Neutrophil (primary cell): Measurements from ENCODE around the gene NOC4L.
"Not testable (repeated sequence)": the region's sequence is repeated elsewhere in the genome, so short reads cannot be mapped to it uniquely, and the experiment has no call there.

Experiments used
- H3K27ac ChIP-seq: fragments of 200-600 bp; sonication (generic); 2 replicates; pipeline ENCODE4 v1.5.1; 2016; ENCODE audit warnings: mild to moderate bottlenecking, moderate library complexity
- H3K27me3 ChIP-seq: fragments of 200-600 bp; sonication (generic); 2 replicates; pipeline ENCODE4 v1.6.0; 2016; ENCODE audit warnings: mild to moderate bottlenecking
- H3K36me3 ChIP-seq: fragments of 200-600 bp; sonication (generic); 2 replicates; pipeline ENCODE4 v1.5.1; 2017
- H3K4me1 ChIP-seq, 2 experiments: fragments of 200-600 bp in 1 of 2; sonication (generic) in 1 of 2; 1 replicate in 1 of 2; 2 replicates in 1 of 2; pipeline versions ENCODE4 v1.5.1 to v1.6.1; 2013 to 2016; ENCODE audit warnings: low read depth in 1 of 2, low read length in 1 of 2, mild to moderate bottlenecking in 1 of 2, moderate library complexity in 1 of 2; ENCODE audit not compliant: control insufficient read depth in 1 of 2, insufficient read depth in 1 of 2
- H3K4me3 ChIP-seq, 2 experiments: fragments of 200-600 bp in 1 of 2; sonication (generic) in 1 of 2; 1 replicate in 1 of 2; 2 replicates in 1 of 2; pipeline ENCODE4 v1.5.1; 2013 to 2016; ENCODE audit warnings: low read depth in 1 of 2, low read length in 1 of 2, mild to moderate bottlenecking in 1 of 2, moderate library complexity in 1 of 2
- H3K9me3 ChIP-seq: fragments of 200-600 bp; sonication (generic); 2 replicates; pipeline ENCODE4 v1.5.1; 2016
- CTCF ChIP-seq: fragments of 200-600 bp; sonication (generic); IDR thresholded peaks from 2 replicates; pipeline ENCODE4 v1.5.1; 2016; ENCODE audit warnings: antibody characterized with exemption

The NOC4L gene

GRCh38 chr12:132194556-132194955 lies 50.3 kb downstream of the NOC4L start:
- peaks cover 31% of the 10 kb centered on the region for H3K27me3 ChIP-seq
- peaks cover 6% of the 10 kb centered on the region in 2 experiments for H3K4me1 ChIP-seq
- H3K27ac ChIP-seq, result no peak overlapping the region
- TF ChIP-seq CTCF, result no peak
- peaks cover 15% of the 10 kb centered on the region for H3K9me3 ChIP-seq
- H3K4me3 ChIP-seq, result no peak overlapping the region
- no peaks in the 10 kb centered on the region for H3K36me3 ChIP-seq

DNA sequence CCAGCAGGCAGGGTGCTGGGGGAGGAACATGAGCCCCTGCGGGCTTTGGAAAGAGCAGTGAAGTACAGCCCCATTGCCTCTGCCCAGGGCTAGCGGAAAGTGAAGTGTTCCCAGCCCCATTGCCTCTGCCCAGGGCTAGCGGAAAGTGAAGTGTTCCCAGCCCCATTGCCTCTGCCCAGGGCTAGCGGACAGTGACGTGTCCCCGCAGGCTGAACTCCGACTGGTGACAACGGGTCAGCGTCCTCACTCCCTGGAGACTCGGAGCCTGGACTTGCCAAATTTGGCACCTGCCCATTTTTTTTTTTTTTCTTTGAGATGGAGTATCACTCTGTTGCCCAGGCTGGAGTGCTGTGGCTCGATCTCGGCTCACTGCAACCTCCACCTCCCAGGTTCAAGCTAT lies 51.0 kb downstream of the NOC4L start:
- not testable (repeated sequence) for H3K27ac ChIP-seq, H3K4me1 ChIP-seq, H3K4me3 ChIP-seq, H3K36me3 ChIP-seq
- peaks cover 24% of the 10 kb centered on the region for H3K27me3 ChIP-seq
- H3K9me3 ChIP-seq, result peaks cover 15% of the 10 kb centered on the region

- no peak for TF ChIP-seq CTCF
- peaks cover 14% of the 10 kb centered on the region for H3K27me3 ChIP-seq
- H3K36me3 ChIP-seq, result no peaks in the 10 kb centered on the region
- no peaks in the 10 kb centered on the region for H3K4me1 ChIP-seq
- H3K27ac ChIP-seq, result no peak overlapping the region
- peaks cover 15% of the 10 kb centered on the region for H3K9me3 ChIP-seq
- no peak overlapping the region for H3K4me3 ChIP-seq
Measured at GRCh38 chr12:132196038-132196872, 52.0 kb downstream of the NOC4L start.

DNA sequence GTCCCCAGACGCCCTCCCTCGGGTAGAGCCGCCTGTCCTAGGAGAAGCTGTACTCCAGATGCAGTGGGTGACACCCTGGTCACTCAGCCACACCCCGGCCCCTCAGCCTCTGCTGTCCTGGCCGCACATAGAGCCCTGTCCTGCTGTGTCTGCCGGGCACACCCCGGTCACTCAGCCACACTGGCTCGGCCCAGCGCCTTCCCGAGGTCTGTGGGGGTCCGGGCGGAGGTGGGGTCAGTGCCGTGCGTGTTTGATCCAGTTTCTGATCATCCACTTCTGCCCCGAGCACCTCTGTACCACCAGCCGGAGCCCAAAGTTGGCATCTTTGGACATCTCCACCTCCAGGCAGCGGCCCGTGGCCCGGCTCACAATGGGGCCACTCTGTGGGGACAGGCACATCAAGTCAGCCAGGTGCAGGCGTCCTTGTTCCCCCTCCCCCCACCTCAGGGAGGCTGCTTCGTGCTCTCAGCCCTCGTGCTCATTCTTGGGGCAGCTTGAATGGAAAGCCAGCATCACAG lies 52.7 kb downstream of the NOC4L start:
- Histone ChIP-seq H3K27ac (no peak overlapping the region), H3K27me3 (peaks cover 7% of the 10 kb centered on the region), H3K4me1 (no peaks in the 10 kb centered on the region), H3K9me3 (peaks cover 15% of the 10 kb centered on the region), H3K4me3 (no peak overlapping the region), H3K36me3 (no peaks in the 10 kb centered on the region)
- no peak for TF ChIP-seq CTCF

DNA sequence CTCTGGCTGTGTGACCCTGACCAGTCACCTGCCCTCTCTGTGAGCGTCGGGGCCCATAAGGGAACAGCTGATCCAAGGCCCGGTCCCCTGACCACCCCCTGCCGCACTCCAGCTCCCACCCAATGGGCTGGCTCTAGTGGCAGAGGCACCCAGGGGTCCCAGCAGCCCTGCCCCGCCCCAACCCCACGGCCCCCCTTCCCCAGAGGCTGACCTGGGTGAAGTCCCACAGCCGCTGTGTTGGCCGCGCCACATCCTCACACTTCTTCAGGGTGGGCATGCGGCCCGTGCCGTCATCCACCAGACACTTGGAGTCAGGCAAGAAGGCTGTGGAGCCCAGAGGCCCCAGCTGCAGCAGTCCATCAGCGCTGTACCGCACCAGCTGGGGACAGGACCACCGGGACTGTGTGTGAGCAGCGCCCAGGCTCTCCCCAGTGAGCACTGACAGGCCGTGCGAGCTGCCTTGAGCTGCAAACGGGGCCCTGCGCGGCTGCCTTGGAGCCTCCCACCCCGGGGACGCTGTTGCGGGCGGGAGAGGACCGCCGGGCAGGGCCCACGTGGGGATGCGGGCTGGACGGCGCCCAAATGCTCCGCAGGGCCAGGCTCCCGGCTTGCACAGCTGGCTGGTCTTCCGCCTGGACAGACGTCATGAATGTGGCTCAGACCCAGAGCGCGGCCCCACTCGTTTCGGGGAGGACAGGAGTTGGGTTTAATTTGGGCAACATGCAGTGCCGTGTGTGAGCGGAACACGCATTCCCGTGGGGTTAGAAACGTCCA lies 53.5 kb downstream of the NOC4L start:
- no peak for TF ChIP-seq CTCF
- H3K4me1 ChIP-seq, result no peaks in the 10 kb centered on the region
- no peak overlapping the region for H3K27ac ChIP-seq
- H3K27me3 ChIP-seq, result no peaks in the 10 kb centered on the region
- H3K9me3 ChIP-seq, result peaks cover 15% of the 10 kb centered on the region
- H3K36me3 ChIP-seq, result no peaks in the 10 kb centered on the region
- H3K4me3 ChIP-seq, result no peak overlapping the region

DNA sequence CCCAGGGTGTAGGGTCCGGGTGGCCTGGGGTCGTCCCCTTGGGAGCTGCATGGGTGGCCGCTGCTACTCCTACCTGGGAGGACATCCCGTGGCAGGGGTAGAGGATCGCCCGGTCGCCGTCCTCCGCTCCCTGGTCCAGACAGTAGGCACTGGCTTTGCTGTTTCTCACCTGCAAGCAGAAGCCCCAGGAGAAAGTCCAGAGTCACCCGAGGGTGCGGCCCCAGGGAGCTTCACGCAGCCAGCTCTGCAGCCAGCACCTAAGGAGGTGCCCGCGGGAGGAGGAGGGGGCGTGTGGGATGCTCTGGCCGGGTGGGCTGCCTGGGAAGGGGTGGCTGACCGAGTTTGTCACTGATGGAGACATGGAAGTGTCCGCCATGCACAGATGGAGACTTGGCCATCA lies 54.8 kb downstream of the NOC4L start:
- no peaks in the 10 kb centered on the region for H3K36me3 ChIP-seq
- peaks cover 6% of the 10 kb centered on the region for H3K9me3 ChIP-seq
- no peak overlapping the region for H3K4me3 ChIP-seq
- H3K27ac ChIP-seq, result no peak overlapping the region
- H3K4me1 ChIP-seq, result no peaks in the 10 kb centered on the region
- no peak for TF ChIP-seq CTCF
- H3K27me3 ChIP-seq, result peaks cover 13% of the 10 kb centered on the region
